HG03108 (cell line): Measurements from ENCODE around the gene CDC73.
"Not testable (repeated sequence)": the region's sequence is repeated elsewhere in the genome, so short reads cannot be mapped to it uniquely, and the experiment has no call there.

Experiments used
- ATAC-seq: cut with Tn5 transposase; IDR thresholded peaks from one replicate; pipeline ENCODE4 v1.9.1; 2021; ENCODE audit warnings: moderate library complexity; ENCODE audit not compliant: unreplicated experiment

Gene CDC73

GRCh38 chr1:193275773-193276172 is 153.9 kb downstream of the CDC73 start:
- ATAC-seq = no peak

GRCh38 chr1:193278968-193279367 is 157.1 kb downstream of the CDC73 start:
- no peak for ATAC-seq

- ATAC-seq = no peak
Measured at GRCh38 chr1:193281894-193282293, 160.1 kb downstream of the CDC73 start.

GRCh38 chr1:193283016-193283415 is 161.2 kb downstream of the CDC73 start:
- ATAC-seq = no peak

GRCh38 chr1:193284219-193284618 is 162.4 kb downstream of the CDC73 start:
- ATAC-seq = no peak

GRCh38 chr1:193285641-193286040 is 163.8 kb downstream of the CDC73 start:
- ATAC-seq = no peak

GRCh38 chr1:193288548-193289080 is 166.8 kb downstream of the CDC73 start:
- ATAC-seq = not testable (repeated sequence)

GRCh38 chr1:193293726-193294125 is 171.9 kb downstream of the CDC73 start:
- ATAC-seq = no peak

- ATAC-seq = peak; percentile 51
Measured at GRCh38 chr1:193299038-193299437, 177.2 kb downstream of the CDC73 start.

GRCh38 chr1:193301746-193302145 is 179.9 kb downstream of the CDC73 start:
- ATAC-seq = no peak

- no peak for ATAC-seq
Measured at GRCh38 chr1:193303849-193304248, 182.0 kb downstream of the CDC73 start.
